ENCODE results near the gene RASAL2.

- no peak for TF ChIP-seq ETS1 (CRISPR knock-in tag; IDR thresholded peaks at IDR 0.05)
- TF ChIP-seq ATF4 (CRISPR knock-in tag; IDR thresholded peaks at IDR 0.05), result no peak
- no peak for TF ChIP-seq ZNF619 (CRISPR knock-in tag; IDR thresholded peaks at IDR 0.05)
- no peak for TF ChIP-seq YY1 (IDR thresholded peaks at IDR 0.05; ENCODE audit: insufficient read depth, insufficient replicate concordance, low read depth, low read length)
- TF ChIP-seq HNF4G (IDR thresholded peaks at IDR 0.05; ENCODE audit: borderline replicate concordance, low read depth, low read length), result no peak
- no peak for TF ChIP-seq HNF4G (CRISPR knock-in tag; IDR thresholded peaks at IDR 0.05; ENCODE audit: borderline replicate concordance, low read depth)
- no peak for TF ChIP-seq PREB (CRISPR knock-in tag; IDR thresholded peaks at IDR 0.05)
- no peak for TF ChIP-seq USF2 (IDR thresholded peaks at IDR 0.05; ENCODE audit: low read depth, low read length)
- no peak for TF ChIP-seq USF2 (CRISPR knock-in tag; IDR thresholded peaks at IDR 0.05; ENCODE audit: borderline replicate concordance)
- no peak for TF ChIP-seq ZNF205 (CRISPR knock-in tag; IDR thresholded peaks at IDR 0.05)
- no peak for TF ChIP-seq ZFP36 (IDR thresholded peaks at IDR 0.05; ENCODE audit: borderline replicate concordance, low read depth, low read length, partially characterized antibody)
- no peak for TF ChIP-seq ZSCAN12 (CRISPR knock-in tag; IDR thresholded peaks at IDR 0.05)
- TF ChIP-seq CHD4 (IDR thresholded peaks at IDR 0.05; ENCODE audit: borderline replicate concordance, low read length), result no peak
Measured at GRCh38 chr1:178232949-178233348, 139.0 kb downstream of the RASAL2 start.

Measured in HepG2 (cell line).